Transverse colon (tissue), 4 donors: ENCODE measurements around the gene CKLF. TPM values are rescaled to one million over a fixed set of nuclear protein-coding genes. Genes with fewer than 3 reads are reported as not detected.

Source experiments
- DNase-seq: peaks from one replicate; pipeline ENCODE4 v3.0.0-alpha.2; 2019
- H3K27ac ChIP-seq, 4 donors: fragments of 200-600 bp; sonication (generic); 2 replicates each; pipeline ENCODE4 v1.5.1; 2016 to 2018; ENCODE audit warnings: inconsistent platforms in 4 of 4
- H3K27me3 ChIP-seq: fragments of 200-600 bp; sonication (generic); 2 replicates; pipeline ENCODE4 v1.5.1; 2017; ENCODE audit warnings: inconsistent platforms
- H3K36me3 ChIP-seq, 4 donors: fragments of 200-600 bp; sonication (generic); 2 replicates each; pipeline ENCODE4 v1.5.1; 2017 to 2019; ENCODE audit warnings: inconsistent platforms in 4 of 4
- H3K4me1 ChIP-seq, 4 donors: fragments of 200-600 bp; sonication (generic); 2 replicates each; pipeline ENCODE4 v1.5.1; 2017 to 2020; ENCODE audit warnings: inconsistent platforms in 4 of 4
- H3K4me3 ChIP-seq, 4 donors: fragments of 200-600 bp; sonication (generic); 1 replicate in 1 of 4; 2 replicates in 3 of 4; pipeline versions ENCODE4 v1.5.1 to v1.6.1; 2017 to 2019; ENCODE audit warnings: inconsistent platforms in 4 of 4
- H3K9me3 ChIP-seq, 2 donors: fragments of 200-600 bp; sonication (generic); 2 replicates each; pipeline ENCODE4 v1.5.1; 2017 to 2019; ENCODE audit warnings: inconsistent platforms in 2 of 2
- EP300 ChIP-seq: sonication (generic); formaldehyde crosslinking; IDR thresholded peaks from one replicate; pipeline ENCODE4 v1.6.1; 2017; ENCODE audit warnings: antibody characterized with exemption, low read depth
- POLR2A ChIP-seq: fragments of 450-650 bp; IDR thresholded peaks from one replicate; pipeline ENCODE4 v1.6.1; 2016; ENCODE audit warnings: antibody characterized with exemption, mild to moderate bottlenecking, moderate library complexity
- POLR2AphosphoS5 ChIP-seq, 3 donors: sonication (generic); formaldehyde crosslinking; IDR thresholded peaks; one replicate each; pipeline ENCODE4 v1.6.1; 2016; ENCODE audit warnings: antibody characterized with exemption in 3 of 3
- WGBS, 2 donors: methylation state at CpG; one replicate each; pipeline ENCODE4 v1.1.5; 2018; ENCODE audit warnings: low coverage in 1 of 2; 5-methylcytosine and 5-hydroxymethylcytosine counted together
- in situ Hi-C, 4 donors: fragments of 200-750 bp; cut with MboI; loops; one replicate each; pipeline versions ENCODE4 v1.15.0 to v1.15.1; 2017; ENCODE audit warnings: low sequenced_read_pairs in 3 of 4, low pct_ligation_motif_present in 1 of 4, low pct_unique_long_range_greater_than_20kb in 1 of 4
- intact Hi-C: fragments of 100-400 bp; cut with DNase I; formaldehyde crosslinking; loops from one replicate; pipeline ENCODE4 v1.15.1; 2023; ENCODE audit warnings: low total_unique reads
- total RNA-seq, 4 donors: library from RNA; depleted of rRNA; stranded (reverse); fragments of >200 nt; gene quantifications; one replicate each; pipeline ENCODE4 v1.1.0, GENCODE V29; 2016
- TF ChIP-seq, protein P1 (sequence below), 5 experiments: fragments of 200-600 bp in 3 of 5; fragments of 450-650 bp in 2 of 5; sonication (generic) in 3 of 5; IDR thresholded peaks; 1 replicate in 2 of 5; 2 replicates in 3 of 5; pipeline ENCODE4 v1.5.1; 2016 to 2017; ENCODE audit warnings: antibody characterized with exemption in 5 of 5, inconsistent platforms in 3 of 5, mild to moderate bottlenecking in 2 of 5, moderate library complexity in 1 of 5

CKLF gene
- total RNA-seq, 4 donors from 2014 or later, result 25.3 to 108 (median 39.1) TPM

DNA sequence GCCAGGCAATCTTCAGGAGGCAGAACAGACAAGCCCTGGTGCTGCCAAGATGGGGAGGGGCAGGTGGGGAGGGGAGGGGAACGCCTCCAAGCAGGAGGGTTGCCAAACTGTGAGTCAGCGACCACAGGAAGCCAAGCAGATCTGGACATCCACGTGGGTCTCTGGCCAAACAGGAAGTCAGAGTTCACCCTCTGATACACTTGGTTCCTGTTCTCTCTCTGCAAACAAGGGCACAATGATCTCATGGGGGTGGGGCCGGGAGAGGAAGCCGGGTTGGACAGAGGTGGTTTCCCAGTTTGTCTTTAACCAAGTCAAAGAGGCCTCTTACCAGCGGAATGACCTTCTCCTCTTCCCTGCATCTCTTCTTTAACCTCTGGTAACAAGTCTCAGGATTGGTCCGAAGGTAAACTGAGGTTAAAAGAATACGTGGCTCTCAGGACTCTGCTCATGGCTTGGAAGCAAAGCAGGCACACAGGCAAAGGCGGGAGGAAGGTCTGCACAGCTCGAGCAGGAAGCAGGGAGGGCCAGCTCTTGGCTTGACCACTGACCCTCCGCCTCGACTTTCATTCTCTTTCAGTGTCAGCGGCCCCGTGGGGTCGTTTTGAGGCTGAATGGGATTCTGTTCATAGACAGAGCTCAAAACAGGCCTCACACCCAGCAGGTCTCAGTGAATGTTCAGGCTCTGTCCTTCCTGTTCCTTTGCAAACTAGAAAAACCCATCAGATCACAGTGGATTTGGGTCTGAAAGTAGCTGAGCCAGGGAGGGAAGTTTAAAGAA, 35.4 kb upstream of the CKLF start:
- Histone ChIP-seq H3K27me3 (no peaks in the 10 kb centered on the region), H3K36me3 (peaks cover 0 to 3% (median 0%) of the 10 kb centered on the region in 4 donors), H3K27ac (peak overlapping the region; percentile 97 to 99 (median 98)), H3K4me1 (peaks cover 37 to 66% (median 39%) of the 10 kb centered on the region in 4 donors), H3K4me3 (peak overlapping the region in 2 of 4 donors; percentile 17 to 37), H3K9me3 (no peaks in the 10 kb centered on the region)
- intact Hi-C loops, result no loop called here
- in situ Hi-C loops, result no loop called here
- TF ChIP-seq EP300, result peak; percentile 83
- TF ChIP-seq POLR2A, result peak; percentile 77
- peak; percentile 65 to 87 (median 83) for TF ChIP-seq POLR2AphosphoS5 (IDR thresholded peaks at IDR 0.05)
- TF ChIP-seq, protein P1, sequence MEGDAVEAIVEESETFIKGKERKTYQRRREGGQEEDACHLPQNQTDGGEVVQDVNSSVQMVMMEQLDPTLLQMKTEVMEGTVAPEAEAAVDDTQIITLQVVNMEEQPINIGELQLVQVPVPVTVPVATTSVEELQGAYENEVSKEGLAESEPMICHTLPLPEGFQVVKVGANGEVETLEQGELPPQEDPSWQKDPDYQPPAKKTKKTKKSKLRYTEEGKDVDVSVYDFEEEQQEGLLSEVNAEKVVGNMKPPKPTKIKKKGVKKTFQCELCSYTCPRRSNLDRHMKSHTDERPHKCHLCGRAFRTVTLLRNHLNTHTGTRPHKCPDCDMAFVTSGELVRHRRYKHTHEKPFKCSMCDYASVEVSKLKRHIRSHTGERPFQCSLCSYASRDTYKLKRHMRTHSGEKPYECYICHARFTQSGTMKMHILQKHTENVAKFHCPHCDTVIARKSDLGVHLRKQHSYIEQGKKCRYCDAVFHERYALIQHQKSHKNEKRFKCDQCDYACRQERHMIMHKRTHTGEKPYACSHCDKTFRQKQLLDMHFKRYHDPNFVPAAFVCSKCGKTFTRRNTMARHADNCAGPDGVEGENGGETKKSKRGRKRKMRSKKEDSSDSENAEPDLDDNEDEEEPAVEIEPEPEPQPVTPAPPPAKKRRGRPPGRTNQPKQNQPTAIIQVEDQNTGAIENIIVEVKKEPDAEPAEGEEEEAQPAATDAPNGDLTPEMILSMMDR (IDR thresholded peaks at IDR 0.05), result no peak
- peak; percentile 97 for DNase-seq
- WGBS, 2 donors, result 7 to 50% methylated on average over 1 to 15 of the region's 15 CpGs

DNA sequence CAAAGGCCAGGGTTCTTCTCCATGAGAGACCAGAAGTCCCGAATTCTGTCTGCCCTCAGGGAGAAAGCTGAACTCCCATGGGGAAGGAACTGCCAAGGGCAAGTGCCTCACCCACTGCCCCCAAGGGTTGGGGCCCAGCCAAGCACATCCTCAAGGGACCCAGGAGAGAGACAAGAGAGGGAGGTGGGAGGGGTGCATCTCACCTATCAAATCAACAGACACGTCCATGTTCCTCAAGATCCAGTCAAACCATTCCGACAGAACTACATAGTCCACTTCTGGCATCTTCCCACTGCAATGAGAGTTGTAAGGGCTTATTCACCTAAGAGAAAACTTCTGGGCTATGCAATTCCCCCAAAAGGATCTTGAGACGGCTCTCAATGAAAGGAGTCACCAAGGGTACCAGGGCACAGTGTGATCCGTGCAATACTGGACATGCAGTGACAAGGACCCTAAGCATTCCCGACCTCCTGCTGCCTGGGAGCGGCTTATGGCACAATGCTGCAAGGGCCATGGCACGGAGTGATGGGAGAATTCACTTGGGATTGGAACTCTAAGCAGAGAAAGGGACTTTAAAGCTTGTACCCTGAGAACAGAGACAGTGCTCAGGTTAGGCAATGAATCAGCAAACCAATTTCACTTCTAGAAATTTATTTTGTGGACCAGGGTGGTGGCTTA, 34.7 kb upstream of the CKLF start:
- no peak for DNase-seq
- H3K4me1 ChIP-seq, result peaks cover 36 to 69% (median 38%) of the 10 kb centered on the region in 4 donors
- peak overlapping the region in 1 of 4 donors; percentile 37 for H3K4me3 ChIP-seq
- WGBS, 2 donors, result 17 to 74% methylated on average over 1 to 8 of the region's 8 CpGs
- H3K9me3 ChIP-seq, result no peaks in the 10 kb centered on the region
- peaks cover 0 to 3% (median 0%) of the 10 kb centered on the region in 4 donors for H3K36me3 ChIP-seq
- H3K27ac ChIP-seq, result peak overlapping the region; percentile 97 to 99 (median 98)
- H3K27me3 ChIP-seq, result no peaks in the 10 kb centered on the region
- in situ Hi-C loops (no loop called here), intact Hi-C loops (no loop called here)
- TF ChIP-seq EP300 (no peak), POLR2A (no peak), POLR2AphosphoS5 (IDR thresholded peaks at IDR 0.05) (no peak)
- TF ChIP-seq, protein P1 (IDR thresholded peaks at IDR 0.05), result no peak

DNA sequence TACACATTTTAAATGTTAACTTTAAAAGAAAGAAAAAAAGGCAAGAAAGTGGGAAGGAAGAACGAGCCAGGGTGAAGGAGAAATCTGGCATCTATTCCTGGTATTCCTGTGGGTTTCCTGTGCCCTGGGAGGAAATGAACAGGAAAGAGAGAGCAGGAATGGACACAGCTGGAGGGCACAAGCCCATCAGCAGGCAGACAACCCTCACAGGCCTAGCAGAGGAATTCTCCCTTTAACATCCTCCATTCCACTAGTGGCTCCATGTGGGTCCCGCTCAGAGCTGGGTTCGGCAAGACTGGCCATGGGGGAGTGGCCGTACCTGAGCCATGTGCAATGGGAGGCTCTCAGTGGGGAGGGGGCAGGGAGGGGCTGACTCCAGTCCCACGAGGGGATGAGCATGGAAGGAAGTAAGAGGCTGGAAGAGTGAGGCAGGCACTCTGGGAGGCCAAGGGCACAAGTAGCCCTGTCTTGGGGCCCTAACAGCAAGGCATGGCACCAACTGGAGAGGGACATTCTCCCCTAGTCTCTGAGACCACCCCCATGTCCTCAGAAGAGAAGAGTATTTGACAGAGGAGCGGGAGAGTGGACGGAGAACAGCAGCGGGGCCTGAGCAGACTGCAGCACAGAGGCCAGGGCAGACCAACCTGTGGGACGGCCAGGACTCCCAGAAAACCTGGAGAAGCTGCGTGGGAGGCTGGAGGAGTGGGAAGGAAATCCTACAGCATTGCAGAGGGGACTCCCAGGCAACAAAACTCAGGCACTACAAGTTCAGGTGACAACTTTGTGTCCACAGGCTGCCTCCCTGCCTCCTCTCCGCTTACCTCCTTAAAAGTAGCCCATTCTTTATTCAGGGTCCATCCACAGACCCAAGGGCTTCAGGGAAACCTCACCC, 32.6 kb upstream of the CKLF start:
- H3K9me3 ChIP-seq, result no peaks in the 10 kb centered on the region
- no peaks in the 10 kb centered on the region for H3K27me3 ChIP-seq
- intact Hi-C loops (no loop called here), in situ Hi-C loops (no loop called here)
- H3K4me1 ChIP-seq, result peaks cover 43 to 86% (median 47%) of the 10 kb centered on the region in 4 donors
- 89 to 94% methylated on average over 1 to 11 of the region's 11 CpGs for WGBS, 2 donors
- TF ChIP-seq POLR2A (no peak), EP300 (no peak), POLR2AphosphoS5 (IDR thresholded peaks at IDR 0.05) (no peak)
- TF ChIP-seq, protein P1 (IDR thresholded peaks at IDR 0.05), result no peak
- H3K36me3 ChIP-seq, result no peaks in the 10 kb centered on the region
- no peak overlapping the region for H3K4me3 ChIP-seq
- DNase-seq, result no peak
- H3K27ac ChIP-seq, result peak overlapping the region; percentile 72 to 99 (median 88)
